Neural cell (in vitro differentiated cells): ENCODE results near the gene THOP1. TPM values are rescaled to one million over a fixed set of nuclear protein-coding genes. Genes with fewer than 3 reads are reported as not detected.

Experiments
- H2AFZ ChIP-seq: fragments of 200-600, 300-800 bp; sonication (generic), shearing (Covaris generic); 2 replicates; pipeline ENCODE4 v1.6.0; 2014; ENCODE audit warnings: low read depth, mild to moderate bottlenecking, antibody characterized with exemption, low read length, moderate library complexity
- H3F3A ChIP-seq: fragments of 200-600 bp; shearing (Covaris generic); 2 replicates; pipeline ENCODE4 v1.6.1; 2016; ENCODE audit warnings: mild to moderate bottlenecking, moderate library complexity, mixed read lengths, antibody characterized with exemption, low read length; ENCODE audit not compliant: insufficient read depth, poor library complexity, severe bottlenecking
- H3K27ac ChIP-seq: fragments of 200-600, 300-800 bp; sonication (generic), shearing (Covaris generic); 2 replicates; pipeline ENCODE4 v1.5.1; 2014; ENCODE audit warnings: mild to moderate bottlenecking, low read length, moderate library complexity
- H3K27me3 ChIP-seq: fragments of 300-800, 200-600 bp; sonication (generic), shearing (Covaris generic); 2 replicates; pipeline ENCODE4 v1.6.0; 2014; ENCODE audit warnings: mild to moderate bottlenecking, low read depth, low read length, moderate library complexity; ENCODE audit not compliant: insufficient read depth
- H3K36me3 ChIP-seq: fragments of 300-800, 200-600 bp; sonication (generic), shearing (Covaris generic); 2 replicates; pipeline ENCODE4 v1.5.1; 2014; ENCODE audit warnings: mild to moderate bottlenecking, antibody characterized with exemption, low read length, moderate library complexity; ENCODE audit not compliant: insufficient read depth
- H3K4me2 ChIP-seq: fragments of 300-800, 200-600 bp; sonication (generic), shearing (Covaris generic); 2 replicates; pipeline ENCODE4 v1.6.0; 2014; ENCODE audit warnings: mild to moderate bottlenecking, low read length
- H3K4me3 ChIP-seq: fragments of 300-800, 200-600 bp; sonication (generic), shearing (Covaris generic); 2 replicates; pipeline ENCODE4 v1.5.1; 2014; ENCODE audit warnings: mild to moderate bottlenecking, low read length, moderate library complexity
- H3K79me2 ChIP-seq: fragments of 200-600 bp; shearing (Covaris generic); replicated peaks from 2 replicates; pipeline ENCODE4 v1.6.0; 2014; ENCODE audit warnings: mild to moderate bottlenecking, low read length, moderate library complexity; ENCODE audit not compliant: insufficient read depth
- H3K9ac ChIP-seq: fragments of 300-800, 200-600 bp; sonication (generic), shearing (Covaris generic); 2 replicates; pipeline ENCODE4 v1.6.1; 2016; ENCODE audit warnings: mild to moderate bottlenecking, low read length, mixed read lengths
- H3K9me2 ChIP-seq: fragments of 200-600 bp; shearing (Covaris generic); 2 replicates; pipeline ENCODE4 v1.6.1; 2016; ENCODE audit warnings: mild to moderate bottlenecking, low read length, mixed read lengths; ENCODE audit not compliant: insufficient read depth
- H3K9me3 ChIP-seq: fragments of 200-600, 300-800 bp; sonication (generic), shearing (Covaris generic); 2 replicates; pipeline ENCODE4 v1.6.1; 2016; ENCODE audit warnings: mild to moderate bottlenecking, mixed run types, low read length, moderate library complexity, mixed read lengths
- H4K20me1 ChIP-seq: fragments of 200-600 bp; shearing (Covaris generic); 2 replicates; pipeline ENCODE4 v1.6.1; 2016; ENCODE audit warnings: mild to moderate bottlenecking, mixed run types; ENCODE audit not compliant: insufficient read depth
- EP300 ChIP-seq: fragments of 450-650 bp; conservative IDR thresholded peaks from 2 replicates; pipeline ENCODE4 v1.6.1; 2014; ENCODE audit warnings: antibody characterized with exemption, mild to moderate bottlenecking, moderate library complexity; ENCODE audit not compliant: poor library complexity, severe bottlenecking
- EZH2 ChIP-seq: fragments of 200-600, 300-800 bp; shearing (Covaris generic), sonication (generic); IDR thresholded peaks from 2 replicates; pipeline ENCODE4 v1.6.1; 2014; ENCODE audit warnings: antibody characterized with exemption, low read length, borderline replicate concordance, mild to moderate bottlenecking; ENCODE audit not compliant: insufficient read depth, poor library complexity, severe bottlenecking
- MXI1 ChIP-seq: fragments of 450-650 bp; conservative IDR thresholded peaks from 2 replicates; pipeline ENCODE4 v1.6.1; 2014; ENCODE audit warnings: antibody characterized with exemption, mild to moderate bottlenecking; ENCODE audit not compliant: poor library complexity, severe bottlenecking
- POLR2AphosphoS5 ChIP-seq: IDR thresholded peaks from 2 replicates; pipeline ENCODE4 v1.6.1; 2012
- RAD21 ChIP-seq: fragments of 450-650 bp; conservative IDR thresholded peaks from 2 replicates; pipeline ENCODE4 v1.6.1; 2014; ENCODE audit warnings: antibody characterized with exemption, mild to moderate bottlenecking, moderate library complexity
- SMC3 ChIP-seq: fragments of 450-650 bp; conservative IDR thresholded peaks from 2 replicates; pipeline ENCODE4 v1.6.1; 2014; ENCODE audit warnings: antibody characterized with exemption, mild to moderate bottlenecking, moderate library complexity; ENCODE audit not compliant: poor library complexity
- TAF1 ChIP-seq: IDR thresholded peaks from 2 replicates; pipeline ENCODE4 v1.6.1; 2012; ENCODE audit warnings: low read depth
- polyA plus RNA-seq: library from polyadenylated mRNA; depleted of rRNA; stranded (reverse); fragments of >200 nt; gene quantifications from 2 replicates; pipeline ENCODE4 v1.2.3, GENCODE V29; 2014
- TF ChIP-seq, protein P1 (sequence below): IDR thresholded peaks from 2 replicates; pipeline ENCODE4 v1.6.1; 2012; ENCODE audit warnings: borderline replicate concordance
- TF ChIP-seq, protein P2 (sequence below): fragments of 450-650 bp; IDR thresholded peaks from 2 replicates; pipeline ENCODE4 v1.5.1; 2014; ENCODE audit warnings: antibody characterized with exemption, mild to moderate bottlenecking, moderate library complexity; ENCODE audit not compliant: poor library complexity, severe bottlenecking

The THOP1 gene
- polyA plus RNA-seq, 1 donor from 2014 or later, result 113 TPM

DNA sequence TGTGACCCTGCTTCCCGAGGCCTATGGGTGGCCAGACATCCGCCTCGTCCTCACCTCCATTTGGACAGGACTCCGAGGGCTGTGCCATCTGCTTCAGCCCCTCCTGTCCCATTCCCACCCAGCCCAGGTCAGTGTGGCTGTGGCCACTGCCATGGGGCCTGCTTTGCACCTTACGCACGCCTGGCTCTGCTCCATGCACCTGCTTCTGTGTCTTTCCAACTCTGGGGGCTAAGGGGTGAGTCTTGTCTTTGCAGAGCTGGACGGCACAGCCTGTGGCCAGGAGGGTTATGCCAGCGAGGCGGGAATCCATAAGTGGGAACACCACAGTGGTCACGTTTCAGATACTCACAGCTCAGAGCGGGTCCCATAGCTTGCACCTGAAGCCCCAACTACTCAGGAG is 29.1 kb downstream of the THOP1 start:
- Histone ChIP-seq H3F3A (no peaks in the 10 kb centered on the region), H2AFZ (no peak overlapping the region), H3K27ac (no peak overlapping the region), H3K36me3 (no peaks in the 10 kb centered on the region), H3K9me3 (no peaks in the 10 kb centered on the region), H3K4me3 (no peak overlapping the region), H4K20me1 (no peaks in the 10 kb centered on the region), H3K9ac (no peak overlapping the region), H3K79me2 (no peaks in the 10 kb centered on the region), H3K27me3 (no peaks in the 10 kb centered on the region), H3K9me2 (no peaks in the 10 kb centered on the region), H3K4me2 (no peak overlapping the region)
- no peak for TF ChIP-seq EZH2
- TF ChIP-seq POLR2AphosphoS5, result no peak
- TF ChIP-seq, protein P1, sequence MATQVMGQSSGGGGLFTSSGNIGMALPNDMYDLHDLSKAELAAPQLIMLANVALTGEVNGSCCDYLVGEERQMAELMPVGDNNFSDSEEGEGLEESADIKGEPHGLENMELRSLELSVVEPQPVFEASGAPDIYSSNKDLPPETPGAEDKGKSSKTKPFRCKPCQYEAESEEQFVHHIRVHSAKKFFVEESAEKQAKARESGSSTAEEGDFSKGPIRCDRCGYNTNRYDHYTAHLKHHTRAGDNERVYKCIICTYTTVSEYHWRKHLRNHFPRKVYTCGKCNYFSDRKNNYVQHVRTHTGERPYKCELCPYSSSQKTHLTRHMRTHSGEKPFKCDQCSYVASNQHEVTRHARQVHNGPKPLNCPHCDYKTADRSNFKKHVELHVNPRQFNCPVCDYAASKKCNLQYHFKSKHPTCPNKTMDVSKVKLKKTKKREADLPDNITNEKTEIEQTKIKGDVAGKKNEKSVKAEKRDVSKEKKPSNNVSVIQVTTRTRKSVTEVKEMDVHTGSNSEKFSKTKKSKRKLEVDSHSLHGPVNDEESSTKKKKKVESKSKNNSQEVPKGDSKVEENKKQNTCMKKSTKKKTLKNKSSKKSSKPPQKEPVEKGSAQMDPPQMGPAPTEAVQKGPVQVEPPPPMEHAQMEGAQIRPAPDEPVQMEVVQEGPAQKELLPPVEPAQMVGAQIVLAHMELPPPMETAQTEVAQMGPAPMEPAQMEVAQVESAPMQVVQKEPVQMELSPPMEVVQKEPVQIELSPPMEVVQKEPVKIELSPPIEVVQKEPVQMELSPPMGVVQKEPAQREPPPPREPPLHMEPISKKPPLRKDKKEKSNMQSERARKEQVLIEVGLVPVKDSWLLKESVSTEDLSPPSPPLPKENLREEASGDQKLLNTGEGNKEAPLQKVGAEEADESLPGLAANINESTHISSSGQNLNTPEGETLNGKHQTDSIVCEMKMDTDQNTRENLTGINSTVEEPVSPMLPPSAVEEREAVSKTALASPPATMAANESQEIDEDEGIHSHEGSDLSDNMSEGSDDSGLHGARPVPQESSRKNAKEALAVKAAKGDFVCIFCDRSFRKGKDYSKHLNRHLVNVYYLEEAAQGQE, result no peak
- no peak for TF ChIP-seq TAF1
- TF ChIP-seq RAD21, result no peak
- no peak for TF ChIP-seq MXI1
- no peak for TF ChIP-seq EP300
- no peak for TF ChIP-seq SMC3
- TF ChIP-seq, protein P2, sequence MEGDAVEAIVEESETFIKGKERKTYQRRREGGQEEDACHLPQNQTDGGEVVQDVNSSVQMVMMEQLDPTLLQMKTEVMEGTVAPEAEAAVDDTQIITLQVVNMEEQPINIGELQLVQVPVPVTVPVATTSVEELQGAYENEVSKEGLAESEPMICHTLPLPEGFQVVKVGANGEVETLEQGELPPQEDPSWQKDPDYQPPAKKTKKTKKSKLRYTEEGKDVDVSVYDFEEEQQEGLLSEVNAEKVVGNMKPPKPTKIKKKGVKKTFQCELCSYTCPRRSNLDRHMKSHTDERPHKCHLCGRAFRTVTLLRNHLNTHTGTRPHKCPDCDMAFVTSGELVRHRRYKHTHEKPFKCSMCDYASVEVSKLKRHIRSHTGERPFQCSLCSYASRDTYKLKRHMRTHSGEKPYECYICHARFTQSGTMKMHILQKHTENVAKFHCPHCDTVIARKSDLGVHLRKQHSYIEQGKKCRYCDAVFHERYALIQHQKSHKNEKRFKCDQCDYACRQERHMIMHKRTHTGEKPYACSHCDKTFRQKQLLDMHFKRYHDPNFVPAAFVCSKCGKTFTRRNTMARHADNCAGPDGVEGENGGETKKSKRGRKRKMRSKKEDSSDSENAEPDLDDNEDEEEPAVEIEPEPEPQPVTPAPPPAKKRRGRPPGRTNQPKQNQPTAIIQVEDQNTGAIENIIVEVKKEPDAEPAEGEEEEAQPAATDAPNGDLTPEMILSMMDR, result no peak

DNA sequence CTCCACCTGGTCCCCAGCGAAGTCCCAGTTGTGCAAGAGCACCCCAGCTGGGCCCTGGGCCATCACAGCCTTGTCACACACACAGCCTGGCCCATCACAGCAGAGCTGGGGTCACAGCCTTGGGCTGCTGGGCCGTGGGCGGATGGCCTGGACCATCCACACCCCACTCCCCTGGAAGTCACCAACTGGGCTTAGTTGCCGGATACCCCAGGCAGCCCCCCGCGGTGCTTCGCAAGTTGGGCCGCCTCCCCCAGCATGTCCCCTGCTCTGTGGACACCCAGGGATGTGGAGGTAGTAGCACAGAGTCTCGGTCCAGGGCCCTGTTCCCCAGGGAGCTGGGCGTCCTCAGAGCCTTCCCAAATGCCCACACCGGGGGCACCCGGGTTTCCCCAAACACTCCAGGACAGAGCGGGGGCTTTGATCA is 29.9 kb downstream of the THOP1 start:
- TF ChIP-seq POLR2AphosphoS5 (no peak), RAD21 (no peak), TAF1 (no peak), MXI1 (no peak)
- no peaks in the 10 kb centered on the region for H3K9me2 ChIP-seq
- no peaks in the 10 kb centered on the region for H3K9me3 ChIP-seq
- no peak overlapping the region for H3K9ac ChIP-seq
- no peaks in the 10 kb centered on the region for H3K79me2 ChIP-seq
- no peaks in the 10 kb centered on the region for H3K27me3 ChIP-seq
- no peaks in the 10 kb centered on the region for H4K20me1 ChIP-seq
- H3K4me2 ChIP-seq, result no peak overlapping the region
- H3K36me3 ChIP-seq, result no peaks in the 10 kb centered on the region
- H3K4me3 ChIP-seq, result no peak overlapping the region
- H3K27ac ChIP-seq, result no peak overlapping the region
- H3F3A ChIP-seq, result no peaks in the 10 kb centered on the region
- H2AFZ ChIP-seq, result no peak overlapping the region

DNA sequence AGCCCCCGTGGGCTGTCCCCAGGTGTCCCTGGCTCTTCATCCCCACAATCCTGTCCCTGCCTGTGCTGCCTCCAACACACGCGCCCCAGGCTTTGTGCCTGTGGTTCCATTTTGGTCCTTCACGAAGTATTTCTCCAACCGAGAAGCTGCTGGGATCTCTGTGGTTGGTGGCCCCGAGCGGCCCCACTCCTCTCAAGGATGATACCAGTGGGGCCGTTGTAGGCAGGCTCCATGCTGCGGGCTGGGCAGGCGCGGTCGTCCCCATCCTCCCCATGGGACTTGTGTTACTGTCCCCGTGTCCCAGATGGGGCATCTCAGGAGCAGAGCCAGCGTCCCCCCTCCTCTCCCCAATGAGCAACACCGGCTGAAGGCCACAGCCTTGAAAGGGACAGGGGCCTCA is 30.6 kb downstream of the THOP1 start:
- Histone ChIP-seq H3K9me3 (no peaks in the 10 kb centered on the region), H3K4me3 (no peak overlapping the region), H3K79me2 (no peaks in the 10 kb centered on the region), H3K9me2 (no peaks in the 10 kb centered on the region), H3K4me2 (no peak overlapping the region), H3K9ac (no peak overlapping the region), H4K20me1 (no peaks in the 10 kb centered on the region), H3K27ac (no peak overlapping the region), H2AFZ (no peak overlapping the region), H3K36me3 (no peaks in the 10 kb centered on the region), H3K27me3 (no peaks in the 10 kb centered on the region), H3F3A (no peaks in the 10 kb centered on the region)
- TF ChIP-seq EP300, result no peak
- TF ChIP-seq MXI1, result no peak
- TF ChIP-seq SMC3, result no peak
- no peak for TF ChIP-seq RAD21
- TF ChIP-seq, protein P1, result no peak
- TF ChIP-seq, protein P2, result no peak
- no peak for TF ChIP-seq EZH2
